Esophagus squamous epithelium (tissue), 5 donors: ENCODE results near the gene ASXL2. TPM values are rescaled to one million over a fixed set of nuclear protein-coding genes. Genes with fewer than 3 reads are reported as not detected.

Experiments
- DNase-seq: peaks from one replicate; lab custom pipeline; 2025; lab: John Stamatoyannopoulos, UW
- H3K27ac ChIP-seq, 4 donors: fragments of 200-600 bp; sonication (generic); one replicate each; pipeline ENCODE4 v1.5.1; 2016 to 2019; ENCODE audit warnings: mild to moderate bottlenecking in 1 of 4
- H3K27me3 ChIP-seq, 4 donors: fragments of 200-600 bp; sonication (generic); 1 replicate in 3 of 4; 2 replicates in 1 of 4; pipeline versions ENCODE4 v1.5.1 to v1.6.0; 2017 to 2021; ENCODE audit warnings: antibody characterized with exemption in 1 of 4
- H3K36me3 ChIP-seq, 3 donors: fragments of 200-600 bp; sonication (generic); one replicate each; pipeline ENCODE4 v1.5.1; 2016 to 2019
- H3K4me1 ChIP-seq, 3 donors: fragments of 200-600 bp; sonication (generic); one replicate each; pipeline ENCODE4 v1.5.1; 2017 to 2019
- H3K4me3 ChIP-seq, 4 donors: fragments of 200-600 bp; sonication (generic); 1 replicate in 3 of 4; 2 replicates in 1 of 4; pipeline ENCODE4 v1.5.1; 2016 to 2019; ENCODE audit warnings: mild to moderate bottlenecking in 2 of 4, moderate library complexity in 1 of 4
- H3K9me3 ChIP-seq, 3 donors: fragments of 200-600 bp; sonication (generic); one replicate each; pipeline ENCODE4 v1.5.1; 2016 to 2019
- POLR2A ChIP-seq, 4 donors: fragments of 450-650 bp; IDR thresholded peaks; one replicate each; pipeline ENCODE4 v1.6.1; 2017; ENCODE audit warnings: antibody characterized with exemption in 4 of 4, mild to moderate bottlenecking in 4 of 4, moderate library complexity in 3 of 4
- WGBS, 2 donors: methylation state at CpG; one replicate each; pipeline ENCODE4 v1.1.5; 2018; 5-methylcytosine and 5-hydroxymethylcytosine counted together
- intact Hi-C: fragments of 100-400 bp; cut with DNase I; formaldehyde crosslinking; loops from one replicate; pipeline ENCODE4 v1.15.0; 2022
- total RNA-seq, 4 donors: library from RNA; depleted of rRNA; stranded (reverse); fragments of >200 nt; gene quantifications; one replicate each; pipeline ENCODE4 v1.1.0, GENCODE V29; 2016
- TF ChIP-seq, protein P1 (sequence below), 6 experiments: fragments of 450-650 bp in 4 of 6; fragments of 200-600 bp in 2 of 6; sonication (generic) in 2 of 6; IDR thresholded peaks; one replicate each; pipeline ENCODE4 v1.5.1; 2016 to 2019; ENCODE audit warnings: antibody characterized with exemption in 6 of 6, mild to moderate bottlenecking in 4 of 6, moderate library complexity in 4 of 6
- donor health status: DM: yes; HTN: yes; CAD: no.

Gene ASXL2
- total RNA-seq, 4 donors from 2014 or later = 15.3 to 17.5 (median 16.3) TPM

DNA sequence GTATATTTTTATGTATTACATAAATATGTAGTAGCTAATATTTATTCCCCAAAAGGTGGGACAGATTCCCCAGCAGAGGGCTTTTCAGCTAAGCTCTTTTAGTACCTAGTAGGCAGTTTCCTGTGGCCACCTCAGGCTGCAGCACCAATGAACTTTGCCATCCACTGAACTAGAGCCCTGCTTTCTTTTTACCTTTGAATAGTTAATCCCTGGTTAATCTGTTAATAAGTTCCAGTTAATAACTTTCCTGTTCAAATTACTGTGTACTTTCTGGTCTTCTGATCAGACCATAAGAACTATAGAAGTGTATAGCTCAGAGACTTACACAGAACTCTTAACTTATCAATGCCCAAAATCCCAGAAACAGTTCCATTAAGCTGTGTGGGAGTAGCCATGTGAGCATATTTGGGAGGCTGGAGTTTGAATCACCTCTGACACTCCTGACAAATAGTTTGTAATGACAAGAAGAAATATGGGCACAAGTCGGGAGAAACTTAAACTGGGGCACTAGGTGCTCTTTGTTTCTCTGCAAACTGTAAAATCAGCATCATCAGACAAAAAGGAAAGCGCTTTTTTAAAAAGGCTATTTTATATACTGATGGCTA, 40.0 kb downstream of the ASXL2 start:
- no peak overlapping the region for H3K4me3 ChIP-seq
- H3K27ac ChIP-seq = no peak overlapping the region
- H3K36me3 ChIP-seq = peaks cover 0 to 55% (median 0%) of the 10 kb centered on the region in 3 donors
- TF ChIP-seq POLR2A (IDR thresholded peaks at IDR 0.05) = no peak
- TF ChIP-seq, protein P1, sequence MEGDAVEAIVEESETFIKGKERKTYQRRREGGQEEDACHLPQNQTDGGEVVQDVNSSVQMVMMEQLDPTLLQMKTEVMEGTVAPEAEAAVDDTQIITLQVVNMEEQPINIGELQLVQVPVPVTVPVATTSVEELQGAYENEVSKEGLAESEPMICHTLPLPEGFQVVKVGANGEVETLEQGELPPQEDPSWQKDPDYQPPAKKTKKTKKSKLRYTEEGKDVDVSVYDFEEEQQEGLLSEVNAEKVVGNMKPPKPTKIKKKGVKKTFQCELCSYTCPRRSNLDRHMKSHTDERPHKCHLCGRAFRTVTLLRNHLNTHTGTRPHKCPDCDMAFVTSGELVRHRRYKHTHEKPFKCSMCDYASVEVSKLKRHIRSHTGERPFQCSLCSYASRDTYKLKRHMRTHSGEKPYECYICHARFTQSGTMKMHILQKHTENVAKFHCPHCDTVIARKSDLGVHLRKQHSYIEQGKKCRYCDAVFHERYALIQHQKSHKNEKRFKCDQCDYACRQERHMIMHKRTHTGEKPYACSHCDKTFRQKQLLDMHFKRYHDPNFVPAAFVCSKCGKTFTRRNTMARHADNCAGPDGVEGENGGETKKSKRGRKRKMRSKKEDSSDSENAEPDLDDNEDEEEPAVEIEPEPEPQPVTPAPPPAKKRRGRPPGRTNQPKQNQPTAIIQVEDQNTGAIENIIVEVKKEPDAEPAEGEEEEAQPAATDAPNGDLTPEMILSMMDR (IDR thresholded peaks at IDR 0.05) = no peak
- intact Hi-C loops = no loop called here
- peaks cover 0 to 3% (median 0%) of the 10 kb centered on the region in 3 donors for H3K9me3 ChIP-seq
- WGBS, 2 donors = 75 to 77% methylated on average over 2 of the region's 2 CpGs
- peaks cover 0 to 6% (median 0%) of the 10 kb centered on the region in 3 donors for H3K4me1 ChIP-seq
- no peak for DNase-seq
- no peaks in the 10 kb centered on the region for H3K27me3 ChIP-seq

DNA sequence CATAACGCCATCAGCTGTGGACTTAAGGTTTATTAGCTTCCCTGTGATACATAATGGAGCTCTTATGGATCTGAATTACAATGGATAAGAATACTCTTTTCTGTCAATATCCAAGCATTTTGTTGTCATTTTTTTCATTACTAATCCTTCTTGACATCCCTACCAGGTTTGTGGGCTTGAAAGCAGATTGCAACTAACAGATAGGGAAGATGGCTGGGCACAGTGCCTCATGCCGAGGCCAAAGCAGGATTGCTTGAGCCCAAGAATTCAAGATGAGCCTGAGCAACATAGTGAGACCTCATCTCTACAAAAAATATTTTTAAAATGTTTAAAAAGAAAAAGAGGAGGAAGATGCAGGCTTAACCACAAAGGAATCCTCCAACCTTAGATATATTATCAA, 42.4 kb downstream of the ASXL2 start:
- 96 to 97% methylated on average over 2 of the region's 2 CpGs for WGBS, 2 donors
- Histone ChIP-seq H3K27me3 (no peaks in the 10 kb centered on the region), H3K9me3 (peaks cover 0 to 6% (median 6%) of the 10 kb centered on the region in 3 donors), H3K36me3 (peaks cover 0 to 46% (median 0%) of the 10 kb centered on the region in 3 donors), H3K4me3 (no peak overlapping the region), H3K4me1 (peaks cover 0 to 6% (median 0%) of the 10 kb centered on the region in 3 donors), H3K27ac (no peak overlapping the region)
- no peak for DNase-seq
- intact Hi-C loops = no loop called here
- TF ChIP-seq, protein P1 (IDR thresholded peaks at IDR 0.05) = no peak
- TF ChIP-seq POLR2A (IDR thresholded peaks at IDR 0.05) = no peak

DNA sequence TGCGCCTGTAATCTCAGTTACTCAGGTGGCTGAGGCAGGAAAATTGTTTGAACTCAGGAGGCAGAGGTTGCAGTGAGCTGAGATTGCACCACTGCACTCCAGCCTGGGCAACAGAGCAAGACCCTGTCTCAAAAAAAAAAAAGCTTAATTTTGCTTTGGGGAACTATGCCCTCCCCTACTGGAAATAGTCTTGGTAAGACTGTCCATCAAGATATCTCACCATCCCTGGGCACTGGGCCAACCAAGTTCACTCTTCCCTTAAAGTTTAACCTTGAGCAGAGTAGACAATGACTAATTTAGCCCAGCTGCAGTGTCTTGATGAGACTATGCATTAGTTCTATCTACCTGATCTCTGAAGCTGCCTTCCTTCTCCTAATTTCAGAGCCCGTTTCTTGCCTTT, 44.7 kb downstream of the ASXL2 start:
- TF ChIP-seq POLR2A (IDR thresholded peaks at IDR 0.05) = no peak
- TF ChIP-seq, protein P1 (IDR thresholded peaks at IDR 0.05) = no peak
- DNase-seq = no peak
- H3K27ac ChIP-seq = no peak overlapping the region
- H3K4me1 ChIP-seq = peaks cover 0 to 5% (median 4%) of the 10 kb centered on the region in 3 donors
- peaks cover 0 to 6% (median 6%) of the 10 kb centered on the region in 3 donors for H3K9me3 ChIP-seq
- peaks cover 0 to 33% (median 0%) of the 10 kb centered on the region in 3 donors for H3K36me3 ChIP-seq
- intact Hi-C loops = no loop called here
- whole genome bisulfite sequencing, 2 donors = 96 to 97% methylated on average over 2 of the region's 2 CpGs
- H3K4me3 ChIP-seq = no peak overlapping the region
- no peaks in the 10 kb centered on the region for H3K27me3 ChIP-seq

DNA sequence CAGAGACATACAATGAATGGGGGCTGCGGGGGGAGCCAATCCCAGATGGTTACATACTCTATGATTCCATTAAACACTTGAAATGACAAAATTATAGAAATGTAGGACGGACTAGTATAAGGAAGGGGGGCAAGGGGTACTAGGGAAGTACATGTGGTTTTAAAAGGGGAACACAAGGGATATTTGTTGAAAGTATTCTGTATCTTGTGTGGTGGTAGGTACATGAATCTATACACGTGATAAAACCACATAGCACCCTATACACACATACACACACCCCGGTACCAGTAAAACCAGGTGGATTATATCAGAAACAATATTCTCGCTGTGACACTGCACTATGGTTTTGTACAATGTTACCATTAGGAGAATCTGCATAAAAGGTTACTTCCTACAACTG, 45.4 kb downstream of the ASXL2 start:
- peaks cover 0 to 33% (median 0%) of the 10 kb centered on the region in 3 donors for H3K36me3 ChIP-seq
- H3K9me3 ChIP-seq = peaks cover 0 to 6% (median 6%) of the 10 kb centered on the region in 3 donors
- intact Hi-C loops = no loop called here
- no peak overlapping the region for H3K4me3 ChIP-seq
- no peaks in the 10 kb centered on the region for H3K27me3 ChIP-seq
- no peak for DNase-seq
- 87 to 96% methylated on average over 5 of the region's 5 CpGs for WGBS, 2 donors
- no peak overlapping the region for H3K27ac ChIP-seq
- TF ChIP-seq POLR2A (IDR thresholded peaks at IDR 0.05) = no peak
- TF ChIP-seq, protein P1 (IDR thresholded peaks at IDR 0.05) = no peak
- peaks cover 0 to 4% (median 0%) of the 10 kb centered on the region in 3 donors for H3K4me1 ChIP-seq

DNA sequence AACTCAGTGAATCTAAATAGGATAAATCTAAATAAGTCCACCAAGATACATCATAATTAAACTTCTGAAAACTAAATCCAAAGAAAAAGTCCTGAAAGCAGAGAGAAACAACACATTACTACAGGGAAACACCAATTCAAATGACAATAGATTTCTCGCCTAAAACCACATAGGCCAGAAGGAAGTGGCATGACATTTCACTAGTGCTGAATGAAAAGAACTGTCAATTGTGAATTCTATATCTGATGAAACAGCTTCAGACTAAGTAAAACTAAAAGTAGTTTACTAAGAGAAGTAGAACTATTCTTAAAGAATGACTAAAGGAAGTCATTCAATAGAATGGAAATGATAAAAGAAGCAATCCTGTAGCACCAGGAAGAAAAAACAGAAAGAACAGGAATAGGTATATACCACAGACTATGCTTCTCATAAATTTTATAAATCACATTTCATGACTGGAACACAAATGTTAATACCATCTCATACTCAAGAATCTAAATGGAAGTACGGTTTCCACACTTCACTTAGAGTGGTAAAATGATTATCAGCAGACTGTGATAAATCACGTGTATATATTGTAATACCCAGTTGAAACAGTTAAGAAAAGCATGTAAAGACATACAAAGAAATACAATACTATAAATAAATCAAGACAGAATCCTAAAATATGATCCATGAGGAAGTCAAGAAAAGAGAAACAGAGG, 46.4 kb downstream of the ASXL2 start:
- 75 to 79% methylated on average over 3 of the region's 3 CpGs for WGBS, 2 donors
- DNase-seq = no peak
- Histone ChIP-seq H3K27me3 (no peaks in the 10 kb centered on the region), H3K9me3 (peaks cover 0 to 6% (median 6%) of the 10 kb centered on the region in 3 donors), H3K4me1 (peaks cover 0 to 4% (median 0%) of the 10 kb centered on the region in 3 donors), H3K36me3 (peaks cover 0 to 33% (median 0%) of the 10 kb centered on the region in 3 donors), H3K4me3 (no peak overlapping the region), H3K27ac (no peak overlapping the region)
- intact Hi-C loops = no loop called here
- TF ChIP-seq, protein P1 (IDR thresholded peaks at IDR 0.05) = no peak
- no peak for TF ChIP-seq POLR2A (IDR thresholded peaks at IDR 0.05)
